Neuronal stem cell (in vitro differentiated cells): ENCODE results near the gene HINFP.

Experiments
- DNase-seq: peaks from one replicate; pipeline ENCODE4 v3.0.0-alpha.2; 2013; ENCODE audit warnings: low spot score
- H2AFZ ChIP-seq: one replicate; pipeline ENCODE4 v1.6.1; 2013; ENCODE audit warnings: mild to moderate bottlenecking, low read length, inconsistent platforms
- H2AK5ac ChIP-seq: 2 replicates; pipeline ENCODE4 v1.6.1; 2013; ENCODE audit warnings: low read depth, mild to moderate bottlenecking, inconsistent platforms, low read length, moderate library complexity, mixed read lengths
- H2BK120ac ChIP-seq: 2 replicates; pipeline ENCODE4 v1.6.1; 2013; ENCODE audit warnings: low read depth, mild to moderate bottlenecking, inconsistent platforms, low read length, moderate library complexity, mixed read lengths
- H2BK12ac ChIP-seq: one replicate; pipeline ENCODE4 v1.6.1; 2013; ENCODE audit warnings: low read length, inconsistent platforms
- H2BK15ac ChIP-seq: 2 replicates; pipeline ENCODE4 v1.6.1; 2013; ENCODE audit warnings: mild to moderate bottlenecking, low read length, inconsistent platforms, mixed read lengths
- H2BK5ac ChIP-seq: one replicate; pipeline ENCODE4 v1.6.1; 2013; ENCODE audit warnings: inconsistent platforms, mild to moderate bottlenecking, low read length, moderate library complexity
- H3K14ac ChIP-seq: one replicate; pipeline ENCODE4 v1.6.1; 2013; ENCODE audit warnings: low read length, inconsistent platforms
- H3K18ac ChIP-seq: 2 replicates; pipeline ENCODE4 v1.6.1; 2013; ENCODE audit warnings: low read length, inconsistent platforms
- H3K23ac ChIP-seq: 2 replicates; pipeline ENCODE4 v1.6.1; 2013; ENCODE audit warnings: low read depth, mild to moderate bottlenecking, mixed read lengths, low read length, inconsistent platforms; ENCODE audit not compliant: poor library complexity
- H3K27ac ChIP-seq: replicated peaks from 3 replicates; pipeline ENCODE4 v1.5.1; 2013; ENCODE audit warnings: low read length, inconsistent platforms
- H3K27me3 ChIP-seq, 3 experiments: 2 replicates each; pipeline ENCODE4 v1.6.1; 2013; ENCODE audit warnings: low read length in 3 of 3, mild to moderate bottlenecking in 2 of 3, inconsistent platforms in 1 of 3, low read depth in 1 of 3, mixed read lengths in 1 of 3, moderate library complexity in 1 of 3; ENCODE audit not compliant: control insufficient read depth in 3 of 3, insufficient read depth in 3 of 3
- H3K36me3 ChIP-seq, 2 donors: replicated peaks in 1 of 2; 2 replicates each; pipeline ENCODE4 v1.6.1; 2013; ENCODE audit warnings: low read length in 2 of 2; ENCODE audit not compliant: control insufficient read depth in 2 of 2, insufficient read depth in 2 of 2
- H3K4ac ChIP-seq: 2 replicates; pipeline ENCODE4 v1.6.1; 2013; ENCODE audit warnings: inconsistent platforms, mild to moderate bottlenecking, low read length, moderate library complexity
- H3K4me1 ChIP-seq, 2 donors: 1 replicate in 1 of 2; 2 replicates in 1 of 2; pipeline ENCODE4 v1.6.1; 2013; ENCODE audit warnings: low read length in 2 of 2, low read depth in 1 of 2; ENCODE audit not compliant: control insufficient read depth in 2 of 2, insufficient read depth in 1 of 2
- H3K4me2 ChIP-seq: one replicate; pipeline ENCODE4 v1.6.1; 2013; ENCODE audit warnings: mild to moderate bottlenecking, low read length, inconsistent platforms; ENCODE audit not compliant: insufficient read depth, poor library complexity, severe bottlenecking
- H3K4me3 ChIP-seq, 2 donors: 2 replicates each; pipeline ENCODE4 v1.5.1; 2013; ENCODE audit warnings: low read length in 2 of 2, mild to moderate bottlenecking in 2 of 2, inconsistent platforms in 1 of 2, moderate library complexity in 1 of 2
- H3K79me1 ChIP-seq: one replicate; pipeline ENCODE4 v1.6.1; 2013; ENCODE audit warnings: low read depth, mild to moderate bottlenecking, inconsistent platforms, low read length, moderate library complexity
- H3K9ac ChIP-seq: one replicate; pipeline ENCODE4 v1.6.1; 2013; ENCODE audit warnings: mild to moderate bottlenecking, low read depth, low read length, inconsistent platforms; ENCODE audit not compliant: poor library complexity
- H3K9me3 ChIP-seq, 2 donors: replicated peaks in 1 of 2; 2 replicates each; pipeline versions ENCODE3 to v1.6.1; 2013; ENCODE audit warnings: low read length in 2 of 2, mild to moderate bottlenecking in 2 of 2, inconsistent platforms in 1 of 2, low read depth in 1 of 2, mixed read lengths in 1 of 2, moderate library complexity in 1 of 2; ENCODE audit not compliant: control insufficient read depth in 2 of 2, insufficient read depth in 1 of 2
- H4K8ac ChIP-seq: one replicate; pipeline ENCODE4 v1.6.1; 2013; ENCODE audit warnings: low read depth, mild to moderate bottlenecking, inconsistent platforms, low read length, moderate library complexity
- H4K91ac ChIP-seq: one replicate; pipeline ENCODE4 v1.6.1; 2013; ENCODE audit warnings: low read length, low read depth, mild to moderate bottlenecking, inconsistent platforms; ENCODE audit not compliant: poor library complexity
- WGBS, 2 donors: extraction: QIAGEN DNeasy Blood & Tissue Kit; methylation state at CpG; one replicate each; pipeline ENCODE4 v1.1.7; 2013; ENCODE audit warnings: missing lambda C conversion rate in 2 of 2, mixed read lengths in 1 of 2; ENCODE audit not compliant: insufficient read length in 2 of 2, insufficient replicate concordance in 1 of 2; ENCODE audit errors: extremely low coverage in 2 of 2; 5-methylcytosine and 5-hydroxymethylcytosine counted together

HINFP gene

DNA sequence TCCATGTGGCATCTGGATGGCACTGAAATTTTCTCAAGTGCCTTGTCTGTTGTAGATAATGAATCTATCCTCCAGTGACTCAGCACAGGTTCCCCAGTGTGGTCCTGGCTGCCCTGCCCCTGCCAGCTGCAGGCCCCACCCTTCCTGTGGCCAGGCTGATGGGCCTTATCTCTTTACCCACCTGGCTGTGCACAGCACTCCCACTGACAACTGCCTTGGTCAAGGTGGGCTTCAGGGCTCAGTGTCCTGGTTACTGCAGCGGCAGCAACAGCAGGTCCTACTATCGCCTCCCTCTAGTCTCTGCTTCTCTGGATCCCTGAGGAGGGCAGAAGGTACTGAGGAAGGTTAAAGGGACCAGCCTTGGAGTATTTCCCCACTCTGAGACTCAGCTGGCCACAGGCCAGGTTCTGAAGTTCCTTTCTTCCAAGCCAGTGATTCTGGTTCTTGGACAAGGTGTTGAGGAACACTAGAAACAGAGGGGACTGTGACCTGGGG lies 33.6 kb upstream of the HINFP start:
- H2BK120ac ChIP-seq: no peak overlapping the region
- H3K9me3 ChIP-seq: no peaks in the 10 kb centered on the region
- no peak overlapping the region for H3K23ac ChIP-seq
- H2BK5ac ChIP-seq: no peak overlapping the region
- H3K4me2 ChIP-seq: no peak overlapping the region
- no peaks in the 10 kb centered on the region for H3K27me3 ChIP-seq
- no peak overlapping the region for H3K9ac ChIP-seq
- H2AK5ac ChIP-seq: no peak overlapping the region
- no peak for DNase-seq
- H3K14ac ChIP-seq: no peak overlapping the region
- WGBS, 2 donors: no CpG with 5 or more reads among the region's 2 CpGs
- H3K18ac ChIP-seq: no peak overlapping the region
- no peak overlapping the region for H3K4ac ChIP-seq
- peaks cover 15 to 16% of the 10 kb centered on the region in 2 donors for H3K4me1 ChIP-seq
- peaks cover 16 to 41% of the 10 kb centered on the region in 2 donors for H3K36me3 ChIP-seq
- no peak overlapping the region for H2AFZ ChIP-seq
- no peak overlapping the region for H4K91ac ChIP-seq
- H2BK15ac ChIP-seq: no peak overlapping the region
- peaks cover 13% of the 10 kb centered on the region for H3K79me1 ChIP-seq
- no peak overlapping the region for H3K27ac ChIP-seq
- H2BK12ac ChIP-seq: no peak overlapping the region
- H4K8ac ChIP-seq: no peak overlapping the region
- H3K4me3 ChIP-seq: no peak overlapping the region

DNA sequence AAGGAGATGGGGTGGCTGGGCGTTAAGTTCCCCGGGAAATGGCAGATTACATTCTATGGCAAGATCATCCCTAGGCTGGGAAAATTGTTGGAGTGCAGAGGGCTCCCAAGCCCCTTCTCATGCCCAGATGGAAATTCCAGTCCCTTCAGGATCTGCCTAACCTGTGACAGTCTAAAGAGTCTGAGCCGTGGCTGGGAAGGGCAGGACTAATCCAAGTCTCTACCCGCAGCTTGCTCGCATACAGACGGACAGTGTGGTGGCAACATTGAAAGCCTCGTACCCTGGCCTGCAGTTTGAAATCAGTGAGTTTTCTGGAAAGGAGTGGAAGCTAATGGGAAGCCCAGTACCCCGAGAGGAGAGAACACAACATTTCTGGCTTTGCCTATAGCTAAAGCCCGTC lies 33.0 kb upstream of the HINFP start:
- no peak overlapping the region for H2BK15ac ChIP-seq
- no peak overlapping the region for H3K9ac ChIP-seq
- no peak overlapping the region for H3K14ac ChIP-seq
- H4K8ac ChIP-seq: no peak overlapping the region
- H3K4me1 ChIP-seq: peaks cover 18 to 22% of the 10 kb centered on the region in 2 donors
- no peak overlapping the region for H3K4me3 ChIP-seq
- no peak overlapping the region for H2BK120ac ChIP-seq
- no peak overlapping the region for H3K27ac ChIP-seq
- no peak overlapping the region for H3K18ac ChIP-seq
- no peak overlapping the region for H2BK5ac ChIP-seq
- H2AFZ ChIP-seq: no peak overlapping the region
- H3K4me2 ChIP-seq: no peak overlapping the region
- no peak overlapping the region for H3K23ac ChIP-seq
- H2BK12ac ChIP-seq: no peak overlapping the region
- peaks cover 13% of the 10 kb centered on the region for H3K79me1 ChIP-seq
- no peak overlapping the region for H3K4ac ChIP-seq
- H3K36me3 ChIP-seq: peaks cover 23 to 47% of the 10 kb centered on the region in 2 donors
- no peak for DNase-seq
- H3K9me3 ChIP-seq: no peaks in the 10 kb centered on the region
- no CpG with 5 or more reads among the region's 9 CpGs for WGBS, 2 donors
- H3K27me3 ChIP-seq: no peaks in the 10 kb centered on the region
- no peak overlapping the region for H4K91ac ChIP-seq
- H2AK5ac ChIP-seq: no peak overlapping the region

DNA sequence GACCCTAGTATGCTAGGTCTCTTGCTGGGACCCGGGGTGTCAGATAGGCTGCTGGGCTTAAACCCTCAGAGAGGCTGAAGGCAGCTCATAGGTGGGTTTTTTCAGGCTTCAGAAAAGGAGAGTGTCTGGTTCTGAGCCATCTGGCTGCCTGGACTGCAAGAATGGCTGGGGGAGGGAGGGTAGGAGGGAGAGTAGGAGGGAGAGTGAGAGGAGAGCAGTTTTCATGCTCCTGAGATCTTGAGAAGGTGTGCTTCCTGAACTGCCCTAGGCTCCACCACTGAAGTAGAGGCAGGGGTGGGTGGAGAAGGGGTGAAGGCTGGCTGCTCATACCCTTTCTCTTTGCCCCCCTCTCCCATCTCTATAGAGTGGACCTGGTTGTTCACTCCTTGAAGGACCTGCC lies 32.1 kb upstream of the HINFP start:
- no peak overlapping the region for H4K91ac ChIP-seq
- H3K4me2 ChIP-seq: no peak overlapping the region
- peaks cover 26 to 56% of the 10 kb centered on the region in 2 donors for H3K36me3 ChIP-seq
- no peak overlapping the region for H3K18ac ChIP-seq
- H3K9me3 ChIP-seq: no peaks in the 10 kb centered on the region
- no peak overlapping the region for H4K8ac ChIP-seq
- H2BK12ac ChIP-seq: no peak overlapping the region
- no peaks in the 10 kb centered on the region for H3K27me3 ChIP-seq
- H3K4me3 ChIP-seq: no peak overlapping the region
- WGBS, 2 donors: no CpG with 5 or more reads among the region's 1 CpG
- no peak overlapping the region for H3K14ac ChIP-seq
- peaks cover 13% of the 10 kb centered on the region for H3K79me1 ChIP-seq
- H2AFZ ChIP-seq: no peak overlapping the region
- H3K4me1 ChIP-seq: peaks cover 18 to 25% of the 10 kb centered on the region in 2 donors
- H2AK5ac ChIP-seq: no peak overlapping the region
- H2BK15ac ChIP-seq: no peak overlapping the region
- H3K9ac ChIP-seq: no peak overlapping the region
- no peak overlapping the region for H3K4ac ChIP-seq
- H3K27ac ChIP-seq: no peak overlapping the region
- H3K23ac ChIP-seq: peak overlapping the region; percentile 58
- DNase-seq: no peak
- peak overlapping the region; percentile 42 for H2BK5ac ChIP-seq
- no peak overlapping the region for H2BK120ac ChIP-seq

DNA sequence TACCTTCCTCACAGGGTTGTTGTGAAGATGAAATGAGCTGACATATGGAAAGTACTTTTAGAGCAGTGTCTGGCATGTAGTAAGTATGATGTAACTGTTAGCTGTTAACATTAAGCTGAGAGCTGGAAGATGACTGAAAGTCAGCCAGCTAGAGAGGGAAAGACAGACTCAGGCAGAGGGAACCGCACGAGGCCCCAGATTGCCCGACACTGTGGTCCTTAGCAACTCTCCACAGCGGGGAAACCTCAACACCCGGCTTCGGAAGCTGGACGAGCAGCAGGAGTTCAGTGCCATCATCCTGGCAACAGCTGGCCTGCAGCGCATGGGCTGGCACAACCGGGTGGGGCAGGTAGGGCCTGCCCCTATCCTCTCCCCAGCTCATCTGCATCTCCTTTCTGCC lies 30.2 kb upstream of the HINFP start:
- Histone ChIP-seq H3K4ac (no peak overlapping the region), H3K9me3 (no peaks in the 10 kb centered on the region), H3K79me1 (peaks cover 10% of the 10 kb centered on the region), H4K91ac (no peak overlapping the region), H3K14ac (no peak overlapping the region), H2BK12ac (no peak overlapping the region), H3K27me3 (no peaks in the 10 kb centered on the region), H3K4me1 (peaks cover 15 to 19% of the 10 kb centered on the region in 2 donors), H3K4me3 (no peak overlapping the region), H3K18ac (no peak overlapping the region), H2AFZ (no peak overlapping the region), H2BK15ac (no peak overlapping the region), H3K27ac (no peak overlapping the region), H3K4me2 (no peak overlapping the region), H2BK120ac (no peak overlapping the region), H4K8ac (no peak overlapping the region), H3K9ac (no peak overlapping the region), H3K36me3 (peaks cover 26 to 58% of the 10 kb centered on the region in 2 donors), H2BK5ac (no peak overlapping the region), H3K23ac (no peak overlapping the region), H2AK5ac (no peak overlapping the region)
- no peak for DNase-seq
- no CpG with 5 or more reads among the region's 9 CpGs for whole genome bisulfite sequencing, 2 donors
